ENCODE results near the gene ASIC4.
A peak's percentile ranks its signal among the peaks of the same experiment; 100 is the strongest.

Gene ASIC4

GRCh38 chr2:219537657-219538488 is 23.6 kb downstream of the ASIC4 start:
- no peak for DNase-seq

- DNase-seq: no peak
Observed at GRCh38 chr2:219538504-219538951, 24.2 kb downstream of the ASIC4 start.

- no peak for DNase-seq
Observed at GRCh38 chr2:219538956-219539788, 24.9 kb downstream of the ASIC4 start.

DNA sequence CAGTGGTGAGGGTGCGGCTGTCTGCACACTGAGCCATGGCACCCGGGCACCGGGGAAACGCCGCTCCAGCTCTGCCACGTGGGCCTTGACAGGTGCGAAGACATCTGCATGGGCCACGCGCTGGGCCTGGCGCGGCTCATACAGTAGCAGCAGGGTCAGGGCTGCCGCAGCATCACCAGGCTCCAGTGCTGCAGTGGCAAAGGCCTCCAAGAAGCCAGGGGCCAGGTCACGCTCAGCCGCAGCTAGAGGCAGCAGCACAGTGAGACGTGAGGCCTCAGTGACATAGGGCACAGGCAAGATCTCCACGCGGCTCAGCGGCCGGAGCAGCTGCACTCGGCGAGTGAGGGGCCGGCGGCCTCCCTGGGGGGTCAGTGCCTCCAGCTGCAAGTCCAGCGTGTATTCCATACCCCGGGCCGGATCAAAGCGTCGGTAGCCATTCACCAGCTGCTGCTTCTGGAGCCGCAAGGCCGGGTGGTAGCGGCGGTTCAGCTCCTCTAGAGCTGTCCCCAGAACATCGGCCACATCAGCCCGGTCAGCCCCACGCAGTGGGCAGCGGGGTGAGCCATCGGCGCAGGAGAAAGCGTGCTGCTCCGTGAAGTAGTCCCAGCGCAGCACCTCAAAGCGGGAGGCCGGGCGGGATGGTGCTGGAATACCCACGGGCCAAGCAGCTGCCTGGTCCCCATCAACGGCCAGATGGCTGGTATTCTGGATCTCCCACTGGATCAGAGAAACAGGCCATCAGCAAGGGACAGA is 25.8 kb downstream of the ASIC4 start:
- no peak for DNase-seq

DNA sequence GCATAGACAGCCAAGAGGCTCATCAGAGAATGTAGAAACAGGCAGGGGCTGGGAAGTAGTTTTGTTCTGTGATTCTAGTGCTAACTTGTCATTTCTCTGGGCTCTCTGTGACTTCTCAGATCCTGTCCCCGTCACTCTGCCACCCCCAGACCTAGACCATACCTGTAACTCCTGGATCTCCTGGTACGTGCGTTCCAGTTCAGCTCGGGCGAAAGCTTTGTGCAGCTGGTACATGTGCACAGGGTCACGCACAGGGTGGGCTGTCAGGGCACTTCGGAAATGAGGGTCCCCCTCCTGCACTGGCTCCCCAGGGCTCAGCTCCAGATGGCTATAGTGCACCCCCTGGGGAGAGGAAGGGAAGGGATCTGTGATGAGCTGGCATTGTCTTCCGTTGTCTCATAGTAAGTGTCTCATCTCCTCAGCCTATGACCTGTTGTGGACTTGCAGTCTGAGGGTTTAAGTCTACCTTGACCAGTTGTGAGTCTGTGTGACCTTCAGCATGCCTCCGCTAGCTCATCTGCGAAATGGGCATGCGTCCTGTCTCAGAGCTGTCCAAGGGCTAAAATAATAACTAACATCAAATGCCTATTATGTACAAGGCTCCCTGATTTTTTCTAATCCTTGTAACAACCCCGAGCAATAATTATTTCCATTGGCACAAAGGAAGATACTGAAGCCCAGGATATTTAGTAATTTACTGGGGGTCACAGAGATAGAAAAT is 26.7 kb downstream of the ASIC4 start:
- no peak for DNase-seq

DNA sequence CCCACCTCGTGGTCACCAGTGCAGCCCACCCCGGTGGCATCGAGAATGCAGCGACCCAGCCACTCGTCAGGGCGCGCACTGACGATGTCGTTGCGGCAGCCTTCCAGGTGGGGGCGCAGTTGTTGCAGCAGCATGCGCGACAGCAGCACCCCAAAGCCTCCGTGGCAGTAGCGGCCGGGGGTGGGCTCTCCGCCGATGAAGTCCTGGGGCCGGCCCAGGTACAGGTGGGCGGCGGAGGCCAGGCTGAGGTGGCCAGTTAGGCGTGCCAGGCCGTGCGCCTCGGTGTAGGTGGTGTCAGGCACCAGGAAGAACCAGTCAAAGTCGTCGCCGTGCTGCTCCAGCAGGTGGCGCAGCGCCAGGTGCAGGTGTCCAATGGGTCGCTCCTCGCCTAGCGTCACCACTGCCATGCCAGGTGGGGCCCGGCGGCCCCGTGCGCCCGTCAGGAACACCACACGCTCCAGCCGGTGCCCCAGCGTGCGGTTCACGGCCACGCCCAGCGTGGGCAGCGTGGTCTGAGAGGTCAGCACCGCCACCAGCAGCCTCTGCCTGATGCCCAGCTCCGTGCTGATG is 27.4 kb downstream of the ASIC4 start:
- peak; percentile 92 for DNase-seq

- DNase-seq: peak; percentile 52
Observed at GRCh38 chr2:219542931-219543595, 28.8 kb downstream of the ASIC4 start.

- peak; percentile 96 for DNase-seq
Observed at GRCh38 chr2:219543596-219544358, 29.5 kb downstream of the ASIC4 start, which contains the start of the genes CHPF and TMEM198. CHPF (minus strand) TSS chr2:219543809; CDS start chr2:219543538, 271 bp downstream. TMEM198 (plus strand) TSS chr2:219544028; CDS start chr2:219544728, 700 bp downstream.

DNA sequence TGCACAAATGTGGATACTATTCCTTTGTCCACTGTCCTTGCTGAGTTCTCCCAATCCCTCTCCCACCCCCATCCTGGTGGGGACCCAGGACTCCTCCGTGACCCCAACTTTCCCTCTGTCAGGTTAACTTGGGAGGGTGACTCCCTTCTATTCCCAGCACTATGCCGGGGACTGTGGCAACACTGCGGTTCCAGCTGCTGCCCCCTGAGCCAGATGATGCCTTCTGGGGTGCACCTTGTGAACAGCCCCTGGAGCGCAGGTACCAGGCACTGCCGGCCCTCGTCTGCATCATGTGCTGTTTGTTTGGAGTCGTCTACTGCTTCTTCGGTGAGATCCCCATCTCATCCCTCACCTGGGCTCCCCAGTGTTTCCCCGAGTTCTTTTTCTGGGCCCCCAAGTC is 30.3 kb downstream of the ASIC4 start:
- no peak for DNase-seq

- no peak for DNase-seq
Observed at GRCh38 chr2:219545295-219545942, 31.1 kb downstream of the ASIC4 start.

DNA sequence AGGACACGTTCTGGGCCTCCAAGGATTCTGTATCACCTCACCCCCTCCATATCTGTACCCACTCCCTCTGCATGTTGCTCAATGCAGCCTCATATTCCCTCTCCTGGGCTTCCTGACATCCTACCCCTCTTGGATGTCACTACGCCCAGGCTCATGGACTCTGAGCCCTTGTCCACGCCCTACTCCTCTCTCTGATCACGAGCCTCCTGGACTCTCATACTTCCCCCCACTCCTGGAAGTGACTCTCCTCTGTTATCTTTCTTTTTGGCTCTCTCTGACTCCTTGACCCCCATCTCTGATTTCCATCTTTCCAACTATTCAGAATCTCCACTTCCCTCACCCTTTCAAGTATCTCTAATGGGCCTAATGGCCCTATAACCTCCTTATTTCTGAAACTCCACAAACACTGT is 31.7 kb downstream of the ASIC4 start:
- no peak for DNase-seq

- no peak for DNase-seq
Observed at GRCh38 chr2:219547621-219548020, 33.3 kb downstream of the ASIC4 start.

DNA sequence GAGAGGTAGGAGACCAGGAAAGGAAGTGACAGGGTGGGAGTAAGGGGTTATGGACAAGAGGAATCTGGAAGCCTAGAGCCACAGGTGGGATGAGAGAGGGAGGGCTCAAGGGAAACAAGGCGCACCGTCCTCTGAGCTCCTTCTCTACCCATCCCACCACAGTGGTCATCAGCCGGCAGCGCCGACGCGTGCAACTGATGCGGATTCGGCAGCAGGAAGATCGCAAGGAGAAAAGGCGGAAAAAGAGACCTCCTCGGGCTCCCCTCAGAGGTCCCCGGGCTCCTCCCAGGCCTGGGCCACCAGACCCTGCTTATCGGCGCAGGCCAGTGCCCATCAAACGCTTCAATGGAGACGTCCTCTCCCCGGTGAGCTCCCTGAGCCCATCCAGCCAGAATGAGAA is 34.7 kb downstream of the ASIC4 start:
- DNase-seq: no peak

DNA sequence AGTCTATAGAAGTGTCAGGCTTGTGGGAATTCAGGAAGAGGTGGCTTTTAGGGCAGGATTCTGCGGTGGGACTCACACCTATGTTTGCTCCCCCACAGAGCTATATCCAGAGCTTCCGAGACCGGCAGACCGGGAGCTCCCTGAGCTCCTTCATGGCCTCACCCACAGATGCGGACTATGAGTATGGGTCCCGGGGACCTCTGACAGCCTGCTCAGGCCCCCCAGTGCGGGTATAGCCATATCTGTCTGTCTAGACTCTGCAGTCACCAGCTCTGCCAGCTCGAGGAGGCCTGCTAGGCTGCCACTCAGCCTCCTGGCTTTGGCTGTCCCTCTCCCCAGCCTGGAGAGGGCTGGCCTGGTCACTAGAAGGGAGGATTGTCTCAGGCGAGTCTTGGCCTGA is 35.3 kb downstream of the ASIC4 start:
- no peak for DNase-seq

DNA sequence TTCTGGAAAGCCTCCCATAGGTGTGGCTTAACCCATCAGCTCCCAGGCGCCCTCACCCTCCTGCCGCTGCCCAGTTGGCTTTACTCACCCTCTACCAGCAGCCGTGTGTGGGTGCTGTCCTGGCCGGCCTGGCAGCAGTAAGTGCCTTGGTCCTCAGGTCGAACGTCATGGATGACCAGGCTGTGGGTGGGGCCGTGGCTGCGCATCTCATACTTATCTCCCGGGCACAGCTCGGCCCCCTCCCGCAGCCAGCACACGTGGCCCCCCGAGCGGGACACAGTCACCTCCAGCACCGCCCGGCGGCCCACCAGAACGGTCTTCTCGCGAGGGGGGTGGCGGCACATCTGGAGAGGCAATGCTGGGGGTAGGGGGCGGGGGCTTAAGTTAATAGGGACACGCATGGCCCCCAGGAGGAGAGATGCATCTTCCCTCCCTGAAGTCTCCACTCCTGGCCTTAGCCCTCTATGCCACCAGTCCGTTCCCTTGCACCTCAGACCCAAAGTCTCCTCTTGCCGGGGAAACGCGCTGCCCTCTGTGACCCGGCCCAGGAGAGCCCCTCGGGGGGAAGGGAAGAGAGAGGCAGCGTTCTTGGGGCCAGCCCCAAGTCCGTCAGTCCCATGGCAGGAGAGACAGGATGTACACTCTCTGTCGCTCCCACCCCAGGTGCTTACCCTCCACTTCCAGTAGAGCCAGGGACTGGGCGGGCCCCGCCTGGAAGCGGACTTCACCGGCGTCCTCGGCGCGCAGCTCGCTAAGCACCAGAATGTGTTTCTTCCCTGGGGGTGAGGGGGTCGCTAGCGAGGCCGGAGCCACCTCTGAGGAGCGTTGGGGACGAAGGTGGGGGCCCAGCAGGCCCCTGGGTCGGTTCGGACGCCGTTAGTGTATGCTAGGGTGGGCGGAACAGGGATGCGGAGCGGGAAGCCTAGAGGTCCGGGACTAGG is 37.4 kb downstream of the ASIC4 start:
- no peak for DNase-seq

GRCh38 chr2:219552382-219553167 is 38.3 kb downstream of the ASIC4 start:
- DNase-seq: peak; percentile 92

GRCh38 chr2:219553168-219553417 is 38.8 kb downstream of the ASIC4 start:
- no peak for DNase-seq

DNA sequence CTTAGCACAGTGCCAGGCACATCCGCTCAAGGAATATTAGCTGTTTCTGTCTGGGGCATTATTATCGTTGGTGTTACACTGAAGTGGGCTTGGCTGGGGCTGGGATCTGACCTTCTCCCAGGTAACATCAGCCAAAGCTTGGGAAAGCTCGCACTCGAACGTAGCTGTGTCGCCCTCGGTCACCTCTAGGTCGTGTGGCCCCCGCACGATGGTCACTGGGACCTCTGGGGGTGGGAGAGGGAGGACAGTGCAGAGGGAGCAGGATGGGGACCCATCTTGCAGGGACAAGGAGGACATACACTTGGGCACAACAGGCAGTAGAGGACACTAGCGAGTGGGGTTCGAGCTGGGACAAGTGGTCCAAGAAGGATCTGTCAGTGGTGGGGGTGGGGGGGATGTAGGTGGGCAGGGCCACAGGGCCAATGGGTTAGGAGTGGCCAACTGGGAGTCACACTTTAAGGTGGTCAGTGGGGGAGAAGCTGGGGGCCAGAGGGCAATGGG is 39.2 kb downstream of the ASIC4 start:
- no peak for DNase-seq
